Astrocyte (in vitro differentiated cells and primary cell): ENCODE measurements around the gene TTLL1. TPM values are rescaled to one million over a fixed set of nuclear protein-coding genes. Genes with fewer than 3 reads are reported as not detected.

Experiments used
- DNase-seq: peaks from one replicate; pipeline ENCODE4 v3.0.0-alpha.2; 2010; ENCODE audit warnings: low read depth
- FAIRE-seq: peaks from 2 replicates; lab custom pipeline; 2011; peaks lifted over from hg19 to GRCh38; lab: Jason Lieb, UNC
- H2AFZ ChIP-seq: 2 replicates; pipeline ENCODE4 v1.6.0; 2012; ENCODE audit warnings: low read depth, low read length, inconsistent platforms
- H3K27ac ChIP-seq: 2 replicates; pipeline ENCODE4 v1.5.1; 2011; ENCODE audit warnings: low read depth, low read length, inconsistent platforms
- H3K27me3 ChIP-seq: 2 replicates; pipeline ENCODE4 v1.6.0; 2011; ENCODE audit warnings: low read length, inconsistent platforms; ENCODE audit not compliant: insufficient read depth
- H3K36me3 ChIP-seq: 2 replicates; pipeline ENCODE4 v1.5.1; 2011; ENCODE audit warnings: low read length, inconsistent platforms; ENCODE audit not compliant: insufficient read depth
- H3K4me1 ChIP-seq: 2 replicates; pipeline ENCODE4 v1.5.1; 2011; ENCODE audit warnings: low read length, inconsistent platforms; ENCODE audit not compliant: insufficient read depth
- H3K4me2 ChIP-seq: 2 replicates; pipeline ENCODE4 v1.6.0; 2012; ENCODE audit warnings: low read length, inconsistent platforms
- H3K4me3 ChIP-seq: 2 replicates; pipeline ENCODE4 v1.5.1; 2011; ENCODE audit warnings: low read depth, mild to moderate bottlenecking, low read length, inconsistent platforms; ENCODE audit not compliant: insufficient read depth
- H3K79me2 ChIP-seq: 2 replicates; pipeline ENCODE4 v1.6.0; 2012; ENCODE audit warnings: mild to moderate bottlenecking, low read length, inconsistent platforms; ENCODE audit not compliant: insufficient read depth
- H3K9ac ChIP-seq: 2 replicates; pipeline ENCODE4 v1.6.0; 2012; ENCODE audit warnings: mild to moderate bottlenecking, low read length, inconsistent platforms
- H3K9me3 ChIP-seq: 2 replicates; pipeline ENCODE4 v1.5.1; 2012; ENCODE audit warnings: low read depth, mild to moderate bottlenecking, low read length, inconsistent platforms; ENCODE audit not compliant: insufficient read depth
- H4K20me1 ChIP-seq: 2 replicates; pipeline ENCODE4 v1.6.0; 2012; ENCODE audit warnings: low read length, inconsistent platforms; ENCODE audit not compliant: insufficient read depth
- H3K27ac Mint-ChIP-seq: one replicate; pipeline ENCODE4 v1.8.0; 2021; ENCODE audit warnings: mild to moderate bottlenecking, mixed read lengths; ENCODE audit not compliant: unreplicated experiment
- H3K27me3 Mint-ChIP-seq: one replicate; pipeline ENCODE4 v1.8.0; 2021; ENCODE audit warnings: low read depth, mixed read lengths; ENCODE audit not compliant: unreplicated experiment
- H3K36me3 Mint-ChIP-seq: one replicate; pipeline ENCODE4 v1.8.0; 2021; ENCODE audit warnings: low read depth, mixed read lengths; ENCODE audit not compliant: unreplicated experiment
- H3K4me1 Mint-ChIP-seq: one replicate; pipeline ENCODE4 v1.8.0; 2021; ENCODE audit warnings: low read depth, mixed read lengths; ENCODE audit not compliant: unreplicated experiment
- H3K4me3 Mint-ChIP-seq: one replicate; pipeline ENCODE4 v1.8.0; 2021; ENCODE audit warnings: mild to moderate bottlenecking, moderate library complexity, mixed read lengths; ENCODE audit not compliant: unreplicated experiment
- H3K9me3 Mint-ChIP-seq: one replicate; pipeline ENCODE4 v1.8.0; 2021; ENCODE audit warnings: mild to moderate bottlenecking, mixed read lengths; ENCODE audit not compliant: unreplicated experiment
- EZH2 ChIP-seq: IDR thresholded peaks from 2 replicates; pipeline ENCODE4 v1.6.1; 2012; ENCODE audit warnings: mild to moderate bottlenecking, low read length, inconsistent platforms; ENCODE audit not compliant: insufficient read depth
- total RNA-seq: library from RNA; stranded (reverse); gene quantifications from 2 replicates; pipeline ENCODE4 v1.2.1, GENCODE V29; 2021
- TF ChIP-seq, protein P1 (sequence below): IDR thresholded peaks from 2 replicates; pipeline ENCODE4 v1.5.1; 2011; ENCODE audit warnings: low read depth, mild to moderate bottlenecking, inconsistent platforms, low read length, moderate library complexity; ENCODE audit not compliant: insufficient read depth

The TTLL1 gene
- total RNA-seq, 1 donor from 2014 or later, result 10.7 TPM

DNA sequence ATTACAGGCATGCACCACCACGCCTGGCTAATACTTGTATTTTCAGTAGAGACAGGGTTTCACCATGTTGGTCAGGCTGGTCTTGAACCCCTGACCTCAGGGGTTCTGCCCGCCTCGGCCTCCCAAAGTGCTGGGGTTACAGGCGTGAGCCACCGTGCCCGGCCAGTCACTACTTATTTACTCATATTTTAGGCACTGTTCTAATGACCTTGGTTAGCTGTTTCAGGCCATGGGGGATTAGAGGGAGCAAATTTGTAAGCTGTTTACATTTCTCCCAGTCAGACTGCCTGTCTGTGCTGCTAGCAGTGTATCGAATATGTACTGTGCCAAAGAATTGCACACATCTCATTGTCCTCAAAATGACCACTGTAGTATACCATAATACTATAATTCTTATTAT is 41.6 kb downstream of the TTLL1 start:
- no peak overlapping the region for H3K4me2 ChIP-seq
- H3K79me2 ChIP-seq, result no peaks in the 10 kb centered on the region
- DNase-seq (no peak), FAIRE-seq (no peak)
- Mint-ChIP-seq H3K4me3 (no peak overlapping the region), H3K4me1 (peaks cover 1% of the 10 kb centered on the region), H3K27ac (no peak overlapping the region), H3K27me3 (peaks cover 3% of the 10 kb centered on the region), H3K9me3 (no peaks in the 10 kb centered on the region), H3K36me3 (peaks cover 13% of the 10 kb centered on the region)
- no peaks in the 10 kb centered on the region for H3K36me3 ChIP-seq
- H4K20me1 ChIP-seq, result no peaks in the 10 kb centered on the region
- no peaks in the 10 kb centered on the region for H3K4me1 ChIP-seq
- no peak overlapping the region for H3K27ac ChIP-seq
- no peaks in the 10 kb centered on the region for H3K9me3 ChIP-seq
- no peak overlapping the region for H3K9ac ChIP-seq
- no peak overlapping the region for H2AFZ ChIP-seq
- no peaks in the 10 kb centered on the region for H3K27me3 ChIP-seq
- TF ChIP-seq, protein P1, sequence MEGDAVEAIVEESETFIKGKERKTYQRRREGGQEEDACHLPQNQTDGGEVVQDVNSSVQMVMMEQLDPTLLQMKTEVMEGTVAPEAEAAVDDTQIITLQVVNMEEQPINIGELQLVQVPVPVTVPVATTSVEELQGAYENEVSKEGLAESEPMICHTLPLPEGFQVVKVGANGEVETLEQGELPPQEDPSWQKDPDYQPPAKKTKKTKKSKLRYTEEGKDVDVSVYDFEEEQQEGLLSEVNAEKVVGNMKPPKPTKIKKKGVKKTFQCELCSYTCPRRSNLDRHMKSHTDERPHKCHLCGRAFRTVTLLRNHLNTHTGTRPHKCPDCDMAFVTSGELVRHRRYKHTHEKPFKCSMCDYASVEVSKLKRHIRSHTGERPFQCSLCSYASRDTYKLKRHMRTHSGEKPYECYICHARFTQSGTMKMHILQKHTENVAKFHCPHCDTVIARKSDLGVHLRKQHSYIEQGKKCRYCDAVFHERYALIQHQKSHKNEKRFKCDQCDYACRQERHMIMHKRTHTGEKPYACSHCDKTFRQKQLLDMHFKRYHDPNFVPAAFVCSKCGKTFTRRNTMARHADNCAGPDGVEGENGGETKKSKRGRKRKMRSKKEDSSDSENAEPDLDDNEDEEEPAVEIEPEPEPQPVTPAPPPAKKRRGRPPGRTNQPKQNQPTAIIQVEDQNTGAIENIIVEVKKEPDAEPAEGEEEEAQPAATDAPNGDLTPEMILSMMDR, result no peak
- TF ChIP-seq EZH2, result no peak
- no peak overlapping the region for H3K4me3 ChIP-seq

DNA sequence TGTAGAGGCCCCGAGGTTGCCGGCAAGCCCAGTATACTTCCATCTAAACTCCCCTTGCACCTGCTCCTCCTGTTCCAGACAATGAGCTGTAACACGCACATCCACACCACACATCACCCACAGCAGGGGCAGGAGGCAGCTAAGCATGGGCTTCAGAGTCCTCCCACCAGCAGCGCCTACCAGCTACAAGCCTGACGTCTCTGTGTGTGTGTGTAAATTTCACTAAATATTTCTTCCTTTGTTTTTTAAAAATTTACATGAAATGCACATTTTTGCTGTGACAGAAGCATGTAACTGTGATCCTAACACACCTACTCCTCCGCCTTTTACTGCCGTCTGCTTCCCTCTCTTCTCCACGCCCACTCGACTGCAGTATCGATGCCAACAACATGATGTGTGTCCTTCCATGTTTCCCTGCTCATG is 44.9 kb downstream of the TTLL1 start:
- H3K27me3 Mint-ChIP-seq, result peaks cover 6% of the 10 kb centered on the region

More for the DNA sequence above, 44.9 kb downstream of the TTLL1 start:
- Histone ChIP-seq H3K79me2 (no peaks in the 10 kb centered on the region), H3K27ac (no peak overlapping the region), H3K9ac (no peak overlapping the region), H3K4me2 (no peak overlapping the region), H2AFZ (no peak overlapping the region), H3K9me3 (no peaks in the 10 kb centered on the region), H3K27me3 (no peaks in the 10 kb centered on the region), H3K4me1 (peaks cover 8% of the 10 kb centered on the region), H3K4me3 (no peak overlapping the region), H3K36me3 (no peaks in the 10 kb centered on the region), H4K20me1 (no peaks in the 10 kb centered on the region)
- no peak for DNase-seq
- no peak overlapping the region for H3K4me3 Mint-ChIP-seq
- TF ChIP-seq, protein P1, result no peak
- no peak for TF ChIP-seq EZH2
- FAIRE-seq, result no peak
- no peak overlapping the region for H3K27ac Mint-ChIP-seq
- H3K36me3 Mint-ChIP-seq, result peaks cover 2% of the 10 kb centered on the region
- no peaks in the 10 kb centered on the region for H3K4me1 Mint-ChIP-seq
- H3K9me3 Mint-ChIP-seq, result no peaks in the 10 kb centered on the region
